Astrocyte of the cerebellum (primary cell): ENCODE data around the gene CREG1.

Experiments used
- DNase-seq: peaks from one replicate; pipeline ENCODE4 v3.0.0-alpha.2; 2011; ENCODE audit warnings: low read depth
- H3K4me3 ChIP-seq: 2 replicates; pipeline ENCODE4 v1.5.1; 2011; ENCODE audit warnings: mild to moderate bottlenecking, low read depth, low read length, moderate library complexity
- CTCF ChIP-seq: IDR thresholded peaks from 2 replicates; pipeline ENCODE4 v1.5.1; 2012; ENCODE audit warnings: low read length, low read depth, moderate library complexity, mild to moderate bottlenecking; ENCODE audit errors: missing control alignments
- in situ Hi-C: cut with HindIII; loops from 2 replicates; pipeline ENCODE4 v1.10.0; 2017; ENCODE audit warnings: low sequenced_read_pairs

Gene CREG1

GRCh38 chr1:167509587-167509986 is 44.0 kb downstream of the CREG1 start:
- no peak for TF ChIP-seq CTCF
- DNase-seq = no peak
- H3K4me3 ChIP-seq = no peak overlapping the region
- in situ Hi-C loops = no loop called here

GRCh38 chr1:167507719-167508118 is 45.8 kb downstream of the CREG1 start:
- no peak for DNase-seq
- in situ Hi-C loops = no loop called here
- no peak for TF ChIP-seq CTCF
- no peak overlapping the region for H3K4me3 ChIP-seq

GRCh38 chr1:167504467-167504827 is 49.1 kb downstream of the CREG1 start:
- DNase-seq = no peak
- no peak for TF ChIP-seq CTCF
- in situ Hi-C loops = no loop called here
- no peak overlapping the region for H3K4me3 ChIP-seq

- DNase-seq = no peak
- no peak for TF ChIP-seq CTCF
- in situ Hi-C loops = no loop called here
- H3K4me3 ChIP-seq = no peak overlapping the region
Observed at GRCh38 chr1:167503626-167504466, 49.7 kb downstream of the CREG1 start.

- DNase-seq = no peak
- no peak for TF ChIP-seq CTCF
- in situ Hi-C loops = no loop called here
Observed at GRCh38 chr1:167502719-167503462, 50.7 kb downstream of the CREG1 start.

GRCh38 chr1:167502192-167502551 is 51.4 kb downstream of the CREG1 start:
- in situ Hi-C loops = no loop called here
- no peak for DNase-seq
- H3K4me3 ChIP-seq = no peak overlapping the region
- TF ChIP-seq CTCF = no peak

More at GRCh38 chr1:167502719-167503462, 50.7 kb downstream of the CREG1 start:
- H3K4me3 ChIP-seq = no peak overlapping the region
